Right forelimb (tissue), 1 donor: ENCODE results near the gene NUBPL.
"Not testable (repeated sequence)": the region's sequence is repeated elsewhere in the genome, so short reads cannot be mapped to it uniquely, and the experiment has no call there.

Experiments used
- DNase-seq: peaks from one replicate; pipeline ENCODE4 v3.0.0-alpha.2; 2018

The NUBPL gene

DNA sequence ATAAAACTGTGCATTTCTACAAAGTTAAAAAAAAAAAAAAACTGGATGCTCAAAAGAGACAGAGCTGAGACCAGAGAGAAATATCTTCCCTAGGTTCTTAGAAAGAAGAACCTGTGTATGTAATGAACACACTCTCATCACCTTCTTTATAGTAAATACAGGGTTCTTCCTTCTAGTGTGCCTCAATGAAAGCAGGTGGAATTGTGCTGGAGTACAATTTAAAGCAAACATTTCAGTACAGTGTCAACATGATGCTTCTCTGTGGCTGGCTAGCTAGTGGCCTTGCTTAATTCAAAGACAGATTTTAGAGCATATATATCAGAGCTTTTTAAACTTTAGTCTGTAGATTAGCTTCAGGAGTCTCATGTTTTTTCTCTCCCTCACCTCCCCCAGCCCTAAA is 266.1 kb downstream of the NUBPL start:
- no peak for DNase-seq

GRCh38 chr14:31828946-31829868 is 268.0 kb downstream of the NUBPL start:
- no peak for DNase-seq

- no peak for DNase-seq
These were observed 273.4 kb downstream of the NUBPL start for GRCh38 chr14:31834616-31835015.

DNA sequence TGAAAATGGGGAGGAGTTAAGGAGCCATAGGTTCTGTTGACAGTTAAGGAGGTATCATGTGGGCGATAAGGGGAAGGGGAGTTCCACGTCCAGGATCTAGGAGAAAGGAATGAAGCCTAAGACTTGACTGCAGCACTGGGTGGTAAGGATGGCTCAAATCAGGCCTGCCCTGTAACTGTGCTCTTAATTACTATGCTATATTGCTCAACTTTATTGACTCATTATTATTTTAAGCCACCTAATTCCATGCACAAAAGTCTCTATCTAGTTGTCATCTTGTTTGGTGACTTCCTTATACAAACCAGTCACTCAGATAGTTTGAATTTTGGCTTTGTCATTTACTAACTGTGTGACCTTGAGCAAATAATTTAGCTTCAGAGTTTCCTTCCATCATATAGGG is 273.8 kb downstream of the NUBPL start:
- DNase-seq, result no peak

GRCh38 chr14:31837031-31837430 is 275.8 kb downstream of the NUBPL start:
- no peak for DNase-seq

DNA sequence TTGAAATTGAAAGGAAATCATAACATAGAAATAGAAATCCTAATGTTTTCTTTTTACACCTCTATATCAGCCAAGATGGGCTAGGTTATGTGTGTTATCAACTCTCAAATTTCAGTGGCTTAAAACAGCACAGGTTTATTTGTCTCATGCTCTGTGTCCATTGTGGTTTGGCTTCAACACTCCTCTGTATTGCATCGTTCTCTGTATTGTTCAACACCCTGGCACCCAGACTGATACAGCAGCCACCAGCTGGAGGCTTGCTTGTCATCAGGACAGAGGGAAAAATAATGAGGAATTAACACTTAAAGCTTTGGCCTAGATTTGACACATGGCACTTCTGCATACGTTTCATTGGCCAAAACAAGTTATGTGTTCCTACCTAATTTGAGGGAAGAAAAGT is 281.7 kb downstream of the NUBPL start:
- DNase-seq, result no peak

- DNase-seq, result no peak
These were observed 282.3 kb downstream of the NUBPL start for GRCh38 chr14:31843361-31844091.

DNA sequence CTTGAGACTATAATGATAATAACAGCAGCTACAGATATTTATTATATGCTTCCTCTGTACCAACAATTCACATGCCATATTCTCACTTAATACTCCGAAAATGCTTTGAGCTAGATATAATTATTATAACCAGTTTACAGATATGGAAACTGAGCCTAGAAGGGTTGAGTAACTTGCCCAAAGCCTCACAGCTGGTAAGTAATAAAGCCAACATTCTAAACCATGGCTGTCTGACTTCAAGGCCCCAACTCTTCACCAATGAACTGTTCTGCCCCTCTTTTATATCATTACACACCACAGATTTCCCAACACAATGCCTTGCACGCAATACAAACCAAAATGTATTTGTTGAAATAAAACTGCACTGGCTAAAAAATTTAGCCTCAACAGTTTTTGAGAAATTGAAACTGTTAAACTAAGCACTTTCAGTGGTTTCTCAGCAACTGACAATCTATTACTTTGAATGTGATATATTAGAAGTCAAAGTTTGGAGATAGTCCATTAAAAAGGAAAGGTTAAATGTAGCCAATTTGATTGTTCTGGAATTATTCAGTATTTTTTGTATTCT is 293.4 kb downstream of the NUBPL start:
- no peak for DNase-seq

DNA sequence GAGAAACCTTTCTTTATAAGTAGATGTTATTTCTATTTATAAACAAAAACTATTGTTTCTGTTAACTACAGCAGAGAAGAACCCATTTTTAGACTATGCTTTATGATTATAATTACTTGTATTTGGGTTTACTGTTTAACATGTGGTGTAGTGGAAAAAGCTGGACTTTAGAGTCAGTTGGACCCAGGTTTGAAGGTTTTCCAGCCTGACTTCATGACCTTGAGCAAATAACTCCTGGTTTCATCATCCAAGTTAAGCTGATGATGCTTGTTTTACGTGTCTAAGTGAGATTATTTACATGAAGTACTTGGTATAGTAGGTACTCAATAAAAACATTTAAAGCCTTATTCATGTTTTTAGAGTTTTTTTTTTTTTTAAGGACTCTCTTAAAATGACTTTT is 294.1 kb downstream of the NUBPL start:
- DNase-seq, result no peak

DNA sequence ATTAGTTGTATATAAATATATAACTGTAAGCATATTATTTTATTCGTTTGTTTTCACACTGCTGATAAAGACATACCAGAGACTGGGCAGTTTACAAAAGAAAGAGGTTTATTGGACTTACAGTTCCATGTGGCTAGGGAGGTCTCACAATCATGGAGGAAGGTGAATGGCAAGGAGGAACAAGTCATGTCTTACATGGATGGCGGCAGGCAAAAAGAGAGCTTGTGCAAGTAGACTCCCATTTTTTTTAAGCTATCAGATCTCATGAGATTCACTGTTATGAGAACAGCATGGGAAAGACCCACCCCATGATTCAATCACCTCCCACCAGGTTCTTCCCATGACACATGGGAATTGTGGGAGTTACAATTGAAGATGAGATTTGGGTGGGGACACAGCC is 294.8 kb downstream of the NUBPL start:
- DNase-seq, result not testable (repeated sequence)

- DNase-seq, result no peak
These were observed 297.7 kb downstream of the NUBPL start for GRCh38 chr14:31858868-31859267.

GRCh38 chr14:31864937-31865855 is 304.0 kb downstream of the NUBPL start:
- DNase-seq, result no peak

GRCh38 chr14:31867570-31867969 is 306.4 kb downstream of the NUBPL start:
- DNase-seq, result no peak

GRCh38 chr14:31868096-31868495 is 306.9 kb downstream of the NUBPL start:
- DNase-seq, result not testable (repeated sequence)

GRCh38 chr14:31876741-31877140 is 315.5 kb downstream of the NUBPL start:
- DNase-seq, result no peak

- DNase-seq, result no peak
These were observed 316.1 kb downstream of the NUBPL start for GRCh38 chr14:31877255-31877798.

- no peak for DNase-seq
These were observed 318.6 kb downstream of the NUBPL start for GRCh38 chr14:31879661-31880348.

GRCh38 chr14:31880935-31881334 is 319.7 kb downstream of the NUBPL start:
- DNase-seq, result no peak

DNA sequence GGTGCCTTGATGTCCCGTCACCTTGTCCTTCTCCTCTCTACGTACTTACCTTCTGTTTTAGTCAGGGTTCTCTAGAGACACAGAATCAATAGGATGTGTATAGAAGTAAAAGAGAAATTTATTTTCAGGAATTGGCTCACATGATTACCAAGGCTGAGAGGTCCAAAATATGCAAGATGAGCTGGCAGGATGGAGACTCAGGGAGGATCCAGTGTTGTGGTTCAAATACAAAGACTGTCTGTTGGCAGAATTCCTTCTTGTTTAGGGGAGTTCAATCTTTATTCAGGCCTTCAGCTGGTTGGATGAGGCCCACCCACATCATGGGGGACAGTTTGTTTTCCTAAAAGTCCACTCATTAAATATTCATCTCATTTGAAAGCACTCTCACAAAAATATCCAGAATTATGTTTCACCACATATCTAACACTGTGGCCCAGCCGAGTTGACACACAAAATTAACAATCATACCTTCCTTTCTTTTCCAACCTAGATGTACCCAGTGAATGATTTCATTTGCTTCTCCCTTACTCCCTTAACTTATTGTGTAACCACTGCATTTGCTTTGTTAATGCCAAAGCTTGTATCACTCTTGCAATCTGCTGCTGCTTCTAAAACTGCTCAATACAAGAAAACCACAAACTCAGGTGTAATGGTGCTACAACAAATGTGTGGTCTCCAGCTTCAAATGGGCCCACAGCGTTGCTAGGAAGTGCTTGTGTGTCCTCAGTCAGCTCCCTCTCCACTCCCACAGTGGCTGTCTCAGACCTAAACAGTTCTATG is 320.5 kb downstream of the NUBPL start:
- no peak for DNase-seq

GRCh38 chr14:31884238-31884637 is 323.0 kb downstream of the NUBPL start:
- DNase-seq, result no peak
